ENCODE data around the gene PCNX2.
A peak's percentile ranks its signal among the peaks of the same experiment; 100 is the strongest.

Gene PCNX2

GRCh38 chr1:233299450-233299849, 3.9 kb upstream of the PCNX2 start:
- no peak for DNase-seq (ENCODE audit: extremely low read depth, low read depth)
- TF ChIP-seq, protein P1, sequence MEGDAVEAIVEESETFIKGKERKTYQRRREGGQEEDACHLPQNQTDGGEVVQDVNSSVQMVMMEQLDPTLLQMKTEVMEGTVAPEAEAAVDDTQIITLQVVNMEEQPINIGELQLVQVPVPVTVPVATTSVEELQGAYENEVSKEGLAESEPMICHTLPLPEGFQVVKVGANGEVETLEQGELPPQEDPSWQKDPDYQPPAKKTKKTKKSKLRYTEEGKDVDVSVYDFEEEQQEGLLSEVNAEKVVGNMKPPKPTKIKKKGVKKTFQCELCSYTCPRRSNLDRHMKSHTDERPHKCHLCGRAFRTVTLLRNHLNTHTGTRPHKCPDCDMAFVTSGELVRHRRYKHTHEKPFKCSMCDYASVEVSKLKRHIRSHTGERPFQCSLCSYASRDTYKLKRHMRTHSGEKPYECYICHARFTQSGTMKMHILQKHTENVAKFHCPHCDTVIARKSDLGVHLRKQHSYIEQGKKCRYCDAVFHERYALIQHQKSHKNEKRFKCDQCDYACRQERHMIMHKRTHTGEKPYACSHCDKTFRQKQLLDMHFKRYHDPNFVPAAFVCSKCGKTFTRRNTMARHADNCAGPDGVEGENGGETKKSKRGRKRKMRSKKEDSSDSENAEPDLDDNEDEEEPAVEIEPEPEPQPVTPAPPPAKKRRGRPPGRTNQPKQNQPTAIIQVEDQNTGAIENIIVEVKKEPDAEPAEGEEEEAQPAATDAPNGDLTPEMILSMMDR (IDR thresholded peaks at IDR 0.05; ENCODE audit: low read depth, low read length, missing control alignments) = no peak
- no peak overlapping the region for H3K4me3 ChIP-seq (replicated peaks; ENCODE audit: low read depth, low read length)

DNA sequence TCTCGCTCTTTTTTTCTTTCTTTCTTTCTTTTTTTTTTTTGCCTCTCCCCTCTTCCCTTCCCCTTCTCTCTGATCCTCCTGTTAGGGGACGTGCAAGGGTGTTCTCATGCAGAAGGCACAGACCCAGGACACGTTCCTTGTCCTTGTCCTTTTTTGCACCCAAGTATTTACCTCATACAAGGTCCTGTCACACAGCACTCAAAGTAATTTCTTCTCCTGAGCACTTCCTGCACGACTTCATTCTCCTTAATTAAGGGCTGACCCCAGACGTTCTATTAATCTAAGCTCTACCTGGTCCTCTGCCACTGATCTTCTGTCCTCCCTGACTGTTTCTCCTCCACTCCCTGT, 424 bp upstream of the PCNX2 start:
- DNase-seq (ENCODE audit: extremely low read depth, low read depth) = no peak
- TF ChIP-seq, protein P1 (IDR thresholded peaks at IDR 0.05; ENCODE audit: low read depth, low read length, missing control alignments) = no peak

DNA sequence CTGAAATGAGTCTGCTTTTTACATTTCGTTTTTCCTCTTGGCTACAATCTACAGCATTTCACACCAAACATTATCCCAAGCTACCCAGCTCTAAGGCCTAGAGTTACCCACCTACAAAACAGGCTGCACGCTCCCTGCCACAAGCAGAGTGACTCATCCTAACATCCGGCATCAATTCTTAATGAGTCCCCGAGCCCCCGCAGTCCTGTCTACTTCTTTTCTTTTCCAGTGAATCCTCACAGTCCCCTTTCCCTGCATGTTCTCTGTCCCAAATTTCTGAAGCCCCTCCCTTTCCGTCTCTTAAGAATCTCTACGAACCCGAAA, 650 bp downstream of the PCNX2 start:
- peak; percentile 44 for DNase-seq (ENCODE audit: extremely low read depth, low read depth)
- peak overlapping the region; percentile 86 for H3K4me3 ChIP-seq (replicated peaks; ENCODE audit: low read depth, low read length)
- TF ChIP-seq, protein P1 (IDR thresholded peaks at IDR 0.05; ENCODE audit: low read depth, low read length, missing control alignments) = no peak

More for the DNA sequence above, 424 bp upstream of the PCNX2 start:
- H3K4me3 ChIP-seq (replicated peaks; ENCODE audit: low read depth, low read length) = peak overlapping the region; percentile 86

GRCh38 chr1:233293556-233294446, 1.7 kb downstream of the PCNX2 start:
- H3K4me3 ChIP-seq (replicated peaks; ENCODE audit: low read depth, low read length) = peak overlapping the region; percentile 86; the same call in 1 of the 2 replicates
- no peak for DNase-seq (ENCODE audit: extremely low read depth, low read depth)
- TF ChIP-seq, protein P1 (IDR thresholded peaks at IDR 0.05; ENCODE audit: low read depth, low read length, missing control alignments) = no peak

DNA sequence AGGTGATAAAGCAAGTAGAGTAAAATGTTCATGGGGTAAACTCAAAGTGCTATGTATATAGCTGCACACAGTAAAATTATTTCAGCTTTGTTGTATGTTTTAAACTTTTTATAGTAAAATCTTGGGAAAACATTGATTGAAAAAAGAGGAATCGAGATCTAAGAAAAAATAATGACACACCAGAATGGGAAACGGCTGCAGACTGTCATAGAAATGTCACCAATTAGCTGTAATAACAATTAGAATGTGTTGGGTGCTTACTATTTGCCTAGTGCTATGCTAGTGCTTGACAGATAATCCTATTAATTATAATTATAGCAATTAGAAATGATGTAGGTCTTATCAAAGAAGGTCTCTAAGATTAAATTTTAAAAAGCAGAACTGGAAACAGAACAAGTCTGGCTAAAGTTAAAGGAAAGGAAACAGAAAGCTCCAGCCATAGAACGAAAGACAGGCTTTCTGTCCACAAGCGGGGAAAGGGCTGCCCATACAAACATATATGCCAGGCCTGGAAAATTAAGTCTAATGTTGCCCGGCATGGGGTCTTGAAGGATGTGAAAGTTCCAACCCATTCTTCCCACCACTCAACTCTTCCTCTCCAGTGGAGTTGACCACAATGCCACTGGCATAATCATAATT, 5.0 kb downstream of the PCNX2 start:
- no peak overlapping the region for H3K4me3 ChIP-seq (replicated peaks; ENCODE audit: low read depth, low read length)
- DNase-seq (ENCODE audit: extremely low read depth, low read depth) = no peak
- TF ChIP-seq, protein P1 (IDR thresholded peaks at IDR 0.05; ENCODE audit: low read depth, low read length, missing control alignments) = no peak

- H3K4me3 ChIP-seq (replicated peaks; ENCODE audit: low read depth, low read length) = no peak overlapping the region
- DNase-seq (ENCODE audit: extremely low read depth, low read depth) = no peak
These were observed 5.8 kb downstream of the PCNX2 start for GRCh38 chr1:233289676-233290075.

More at GRCh38 chr1:233289676-233290075, 5.8 kb downstream of the PCNX2 start:
- TF ChIP-seq, protein P1 (IDR thresholded peaks at IDR 0.05; ENCODE audit: low read depth, low read length, missing control alignments) = no peak

All from HFF-Myc (cell line).